Psoas muscle (tissue), 8 donors: ENCODE results near the gene CLEC10A. TPM values are rescaled to one million over a fixed set of nuclear protein-coding genes. Genes with fewer than 3 reads are reported as not detected.

Source experiments
- ATAC-seq, 4 donors: fragments of 200-7000 bp; cut with Tn5 transposase; one replicate each; pipeline ENCODE4 v1.9.1; 2020; ENCODE audit warnings: moderate library complexity in 3 of 4, mild to moderate bottlenecking in 2 of 4
- DNase-seq, 2 donors: peaks; one replicate each; pipeline ENCODE4 v3.0.0-alpha.2; 2020
- H3K27ac ChIP-seq: fragments of 200-600 bp; one replicate; pipeline ENCODE4 v1.8.0; 2022
- H3K27me3 ChIP-seq, 3 donors: fragments of 200-600 bp in 1 of 3; one replicate each; pipeline versions ENCODE4 v1.6.1 to v1.8.0; 2013 to 2022; ENCODE audit warnings: low read length in 2 of 3, mild to moderate bottlenecking in 2 of 3, moderate library complexity in 1 of 3; ENCODE audit not compliant: insufficient read depth in 3 of 3
- H3K36me3 ChIP-seq, 2 donors: fragments of 200-600 bp in 1 of 2; one replicate each; pipeline versions ENCODE4 v1.6.1 to v1.8.0; 2013 to 2022; ENCODE audit warnings: low read depth in 1 of 2, mild to moderate bottlenecking in 1 of 2, moderate library complexity in 1 of 2; ENCODE audit not compliant: insufficient read depth in 1 of 2
- H3K4me1 ChIP-seq: fragments of 200-600 bp; one replicate; pipeline ENCODE4 v1.8.0; 2022
- H3K4me3 ChIP-seq: fragments of 200-600 bp; one replicate; pipeline ENCODE4 v1.8.0; 2022; ENCODE audit warnings: mild to moderate bottlenecking
- H3K9me3 ChIP-seq: fragments of 200-600 bp; one replicate; pipeline ENCODE4 v1.8.0; 2022
- WGBS, 3 donors: extraction: QIAGEN DNeasy Blood & Tissue Kit; methylation state at CpG; one replicate each; pipeline versions ENCODE4 v1.1.6 to v1.1.7; 2013; 5-methylcytosine and 5-hydroxymethylcytosine counted together
- intact Hi-C, 2 donors: fragments of 100-400 bp; cut with DNase I; formaldehyde crosslinking; loops; one replicate each; pipeline versions ENCODE4 v1.11.0 to v1.14.2; 2022
- polyA plus RNA-seq, 3 donors: library from polyadenylated mRNA; stranded (reverse); fragments of 200-250 nt; gene quantifications; one replicate each; pipeline ENCODE4 v1.2.3, GENCODE V29; 2013
- total RNA-seq, 4 donors: library from RNA; stranded (reverse); fragmentation: NEBNext Ultra II Directional in 2 of 4; extraction: Animal tissue kit (Norgen Biotek cat#: 25700) in 2 of 4; gene quantifications; one replicate each; pipeline versions ENCODE4 v1.2.1 to v1.2.4, GENCODE V29; 2021 to 2023
- TF ChIP-seq, protein P1 (sequence below): fragments of 200-600 bp; IDR thresholded peaks from one replicate; pipeline ENCODE4 v1.8.0; 2022; ENCODE audit warnings: antibody characterized with exemption
- donor health status: healthy with polysubstance abuse.
- donor health status: DM: no; HTN: no; CAD: no; lungs with moderate emphysema.
- donor health status: Bipolar disorder and iron deficiency.
- donor health status: healthy.
- donor health status: DM: yes; HTN: yes; CAD: no.
- donor health status: DM: no; HTN: no; CAD: no.
- donor health status: DM: no; HTN: no; CAD: no.
- donor health status: DM: yes; HTN: yes; CAD: no.

CLEC10A gene
- total and polyA plus RNA-seq, 7 donors: 0.69 to 4.9 (median 2.0) TPM

DNA sequence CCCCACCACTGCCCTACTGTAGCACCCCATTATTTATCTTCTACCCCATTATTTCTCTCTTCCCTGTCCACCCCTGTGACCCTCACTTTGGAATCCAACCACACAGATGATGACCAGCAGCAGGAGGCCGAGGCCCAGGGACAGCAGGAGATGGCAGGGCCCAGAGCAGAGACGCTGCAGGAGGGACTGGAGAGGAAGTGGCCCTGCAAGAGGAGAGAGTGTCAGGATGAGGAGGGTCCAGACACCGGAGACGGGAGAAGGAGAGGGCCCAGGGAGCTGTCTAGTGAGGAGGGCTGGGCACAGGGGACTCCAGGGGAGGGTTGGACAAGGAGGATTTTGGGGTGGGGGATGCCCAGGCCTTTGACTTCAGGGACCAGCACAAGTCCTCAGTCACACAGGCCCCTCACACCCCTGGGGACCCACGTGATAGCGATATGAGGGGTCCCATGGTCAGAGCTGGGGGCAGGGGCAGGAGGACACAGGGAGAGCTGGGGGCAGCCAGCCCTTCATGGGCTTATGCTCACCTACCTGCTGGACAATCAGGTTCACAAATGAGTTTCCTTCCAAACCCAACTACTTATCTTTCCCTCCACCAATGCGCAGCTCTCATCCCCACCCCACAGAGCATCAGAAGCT, 2.0 kb downstream of the CLEC10A start:
- intact Hi-C loops: loop anchor here in 1 of 2 donors (5.0 kb wide), 1 partner anchor 44 kb away; no protein-coding TSS in a partner anchor
- ATAC-seq (no peak), DNase-seq (no peak)

GRCh38 chr17:7074931-7075330, 5.1 kb downstream of the CLEC10A start:
- Histone ChIP-seq H3K27me3 (no peaks in the 10 kb centered on the region), H3K4me1 (no peaks in the 10 kb centered on the region), H3K4me3 (no peak overlapping the region), H3K36me3 (no peaks in the 10 kb centered on the region), H3K27ac (no peak overlapping the region), H3K9me3 (no peaks in the 10 kb centered on the region)
- TF ChIP-seq, protein P1, sequence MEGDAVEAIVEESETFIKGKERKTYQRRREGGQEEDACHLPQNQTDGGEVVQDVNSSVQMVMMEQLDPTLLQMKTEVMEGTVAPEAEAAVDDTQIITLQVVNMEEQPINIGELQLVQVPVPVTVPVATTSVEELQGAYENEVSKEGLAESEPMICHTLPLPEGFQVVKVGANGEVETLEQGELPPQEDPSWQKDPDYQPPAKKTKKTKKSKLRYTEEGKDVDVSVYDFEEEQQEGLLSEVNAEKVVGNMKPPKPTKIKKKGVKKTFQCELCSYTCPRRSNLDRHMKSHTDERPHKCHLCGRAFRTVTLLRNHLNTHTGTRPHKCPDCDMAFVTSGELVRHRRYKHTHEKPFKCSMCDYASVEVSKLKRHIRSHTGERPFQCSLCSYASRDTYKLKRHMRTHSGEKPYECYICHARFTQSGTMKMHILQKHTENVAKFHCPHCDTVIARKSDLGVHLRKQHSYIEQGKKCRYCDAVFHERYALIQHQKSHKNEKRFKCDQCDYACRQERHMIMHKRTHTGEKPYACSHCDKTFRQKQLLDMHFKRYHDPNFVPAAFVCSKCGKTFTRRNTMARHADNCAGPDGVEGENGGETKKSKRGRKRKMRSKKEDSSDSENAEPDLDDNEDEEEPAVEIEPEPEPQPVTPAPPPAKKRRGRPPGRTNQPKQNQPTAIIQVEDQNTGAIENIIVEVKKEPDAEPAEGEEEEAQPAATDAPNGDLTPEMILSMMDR: no peak
- WGBS, 3 donors: 63 to 73% (median 70%) methylated on average over 14 of the region's 14 CpGs
- intact Hi-C loops: loop anchor here in 1 of 2 donors (5.0 kb wide), 1 partner anchor 47 kb away; no protein-coding TSS in a partner anchor
- ATAC-seq (no peak), DNase-seq (no peak)

More for the DNA sequence above, 2.0 kb downstream of the CLEC10A start:
- TF ChIP-seq, protein P1: no peak
- Histone ChIP-seq H3K4me3 (no peak overlapping the region), H3K4me1 (no peaks in the 10 kb centered on the region), H3K36me3 (no peaks in the 10 kb centered on the region), H3K27ac (no peak overlapping the region), H3K9me3 (no peaks in the 10 kb centered on the region), H3K27me3 (peaks cover 0 to 8% (median 3%) of the 10 kb centered on the region in 3 donors)
- WGBS, 3 donors: 88 to 92% (median 90%) methylated on average over 7 of the region's 7 CpGs

GRCh38 chr17:7072406-7072805, 7.6 kb downstream of the CLEC10A start:
- 74 to 88% (median 79%) methylated on average over 2 of the region's 2 CpGs for WGBS, 3 donors
- Histone ChIP-seq H3K4me3 (no peak overlapping the region), H3K9me3 (no peaks in the 10 kb centered on the region), H3K36me3 (no peaks in the 10 kb centered on the region), H3K27ac (no peak overlapping the region), H3K27me3 (peaks cover 0 to 3% (median 0%) of the 10 kb centered on the region in 3 donors), H3K4me1 (no peaks in the 10 kb centered on the region)
- DNase-seq (no peak), ATAC-seq (no peak)
- TF ChIP-seq, protein P1: no peak
- intact Hi-C loops: no loop called here

DNA sequence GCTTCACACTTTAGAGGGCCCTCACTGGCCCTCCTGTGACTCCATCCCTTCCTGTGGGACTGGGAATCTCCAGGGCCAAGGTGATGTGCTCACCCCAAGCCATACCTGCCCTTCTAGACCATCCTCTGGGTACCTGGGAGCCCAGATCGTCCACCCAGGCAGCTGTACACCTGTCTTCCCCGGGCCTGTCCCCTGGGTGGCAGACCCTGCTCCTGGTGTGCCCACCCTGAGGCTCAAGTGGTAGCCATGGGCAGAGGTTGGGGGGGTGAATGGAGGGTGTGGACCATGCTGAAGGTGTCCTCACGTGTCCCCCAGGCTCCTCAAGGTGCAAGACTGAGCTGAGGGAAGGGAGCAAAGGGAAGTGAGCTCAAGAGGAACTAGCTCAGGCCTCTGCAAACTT, 9.3 kb downstream of the CLEC10A start:
- TF ChIP-seq, protein P1: no peak
- peaks cover 0 to 3% (median 0%) of the 10 kb centered on the region in 3 donors for H3K27me3 ChIP-seq
- ATAC-seq: no peak
- H3K27ac ChIP-seq: no peak overlapping the region
- no peaks in the 10 kb centered on the region for H3K4me1 ChIP-seq
- 67 to 87% (median 74%) methylated on average over 3 of the region's 3 CpGs for WGBS, 3 donors
- DNase-seq: no peak
- intact Hi-C loops: no loop called here
- H3K4me3 ChIP-seq: no peak overlapping the region
- no peaks in the 10 kb centered on the region for H3K36me3 ChIP-seq
- no peaks in the 10 kb centered on the region for H3K9me3 ChIP-seq

GRCh38 chr17:7068268-7068667, 11.8 kb downstream of the CLEC10A start:
- WGBS, 3 donors: 8 to 41% (median 30%) methylated on average over 1 of the region's 1 CpG
- H3K27ac ChIP-seq: no peak overlapping the region
- no peaks in the 10 kb centered on the region for H3K36me3 ChIP-seq
- no peak for ATAC-seq
- no peak overlapping the region for H3K4me3 ChIP-seq
- peaks cover 0 to 10% (median 3%) of the 10 kb centered on the region in 3 donors for H3K27me3 ChIP-seq
- no peaks in the 10 kb centered on the region for H3K9me3 ChIP-seq
- DNase-seq: no peak
- no peaks in the 10 kb centered on the region for H3K4me1 ChIP-seq
- intact Hi-C loops: no loop called here
- TF ChIP-seq, protein P1: no peak
